Dedifferentiated amniotic fluid mesenchymal stem cell (primary cell): Measurements from ENCODE around the gene SOX18.

Experiments used
- DNase-seq: peaks from one replicate; pipeline ENCODE4 v3.0.0-alpha.2; 2016; ENCODE audit errors: extremely low spot score

The SOX18 gene

DNA sequence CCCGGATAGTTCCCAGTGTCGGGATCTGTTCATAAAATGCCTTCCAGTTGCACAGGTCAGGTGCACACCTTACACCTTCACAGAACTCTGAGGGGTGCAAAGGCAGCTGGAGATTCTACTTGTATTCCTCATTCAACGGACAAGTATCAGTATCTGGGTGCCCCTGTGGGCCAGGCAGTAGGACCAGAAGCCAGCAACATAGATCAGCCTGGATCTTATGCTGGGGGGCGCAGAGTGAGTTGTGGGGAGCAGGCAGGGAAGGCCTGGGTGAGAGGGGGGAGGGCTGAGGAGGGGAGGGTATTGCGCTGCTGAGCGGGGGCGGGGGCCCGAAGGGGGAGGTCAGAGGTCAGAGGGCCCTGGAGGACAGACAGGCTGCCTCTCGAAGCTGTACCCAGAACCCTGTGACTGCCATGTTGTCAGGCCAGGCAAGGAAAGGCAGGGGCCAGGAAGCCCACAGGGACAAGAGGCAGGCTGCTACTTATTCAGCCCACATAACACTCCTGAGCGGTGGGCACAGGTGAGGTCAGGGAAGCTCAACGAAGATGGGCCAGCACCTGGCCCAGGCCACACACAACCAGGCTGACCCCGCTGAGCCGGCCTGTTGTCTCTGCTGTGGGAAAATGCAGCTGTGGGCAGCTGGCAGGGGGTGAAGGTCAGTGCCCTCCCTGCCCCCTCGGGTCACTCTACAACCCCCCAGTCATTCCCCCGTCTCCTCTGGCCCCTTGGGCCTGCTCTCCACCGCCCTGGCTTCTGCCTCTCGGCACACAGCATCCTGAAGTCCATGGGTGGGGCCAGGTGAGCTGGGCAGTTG lies 31.6 kb upstream of the SOX18 start:
- no peak for DNase-seq

DNA sequence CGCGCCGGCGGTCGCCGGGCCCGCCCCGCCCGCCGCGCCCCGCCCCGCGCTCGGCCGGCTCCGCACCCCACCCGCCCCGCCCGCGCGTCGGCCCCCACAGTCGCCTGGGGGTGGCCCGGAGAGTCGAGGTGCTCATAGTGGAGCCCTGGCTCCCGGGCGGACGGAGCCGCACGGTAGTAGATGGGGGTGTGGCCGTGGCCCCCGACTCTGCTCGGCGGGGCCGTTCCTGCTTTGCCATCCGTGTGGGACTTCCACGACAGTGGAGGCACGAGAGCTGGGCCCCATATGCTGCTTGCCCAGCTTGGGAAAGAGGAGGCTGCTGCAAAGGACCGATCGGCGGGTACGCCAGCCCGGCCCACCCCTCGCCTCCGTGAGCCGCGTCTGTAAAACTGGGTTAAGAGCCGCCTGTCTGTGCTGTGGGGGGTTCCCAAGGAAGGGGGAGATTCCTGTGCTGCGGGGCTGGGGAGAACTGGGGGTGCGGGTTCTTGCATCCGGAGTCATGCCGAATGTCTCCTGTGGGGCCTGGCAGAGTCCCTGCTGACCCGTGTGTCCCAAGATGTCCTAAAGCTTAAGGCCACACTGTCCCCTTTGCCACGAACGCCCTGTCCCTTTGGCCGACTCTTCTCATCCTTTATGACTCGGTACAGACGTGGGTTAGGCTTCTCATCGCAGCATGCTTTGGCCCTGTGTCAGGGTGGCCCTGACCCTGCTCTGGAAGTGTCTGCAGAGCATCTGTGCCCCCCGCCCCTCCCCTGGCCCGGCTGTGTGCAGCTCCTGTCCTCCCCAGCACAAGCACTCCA lies 30.8 kb upstream of the SOX18 start, which contains the start of gene OPRL1:
Gene OPRL1 (plus strand): TSS at position 70 of the 800 bp plus-strand sequence. CDS start 12,639 bp downstream, outside the sequence.
- no peak for DNase-seq

DNA sequence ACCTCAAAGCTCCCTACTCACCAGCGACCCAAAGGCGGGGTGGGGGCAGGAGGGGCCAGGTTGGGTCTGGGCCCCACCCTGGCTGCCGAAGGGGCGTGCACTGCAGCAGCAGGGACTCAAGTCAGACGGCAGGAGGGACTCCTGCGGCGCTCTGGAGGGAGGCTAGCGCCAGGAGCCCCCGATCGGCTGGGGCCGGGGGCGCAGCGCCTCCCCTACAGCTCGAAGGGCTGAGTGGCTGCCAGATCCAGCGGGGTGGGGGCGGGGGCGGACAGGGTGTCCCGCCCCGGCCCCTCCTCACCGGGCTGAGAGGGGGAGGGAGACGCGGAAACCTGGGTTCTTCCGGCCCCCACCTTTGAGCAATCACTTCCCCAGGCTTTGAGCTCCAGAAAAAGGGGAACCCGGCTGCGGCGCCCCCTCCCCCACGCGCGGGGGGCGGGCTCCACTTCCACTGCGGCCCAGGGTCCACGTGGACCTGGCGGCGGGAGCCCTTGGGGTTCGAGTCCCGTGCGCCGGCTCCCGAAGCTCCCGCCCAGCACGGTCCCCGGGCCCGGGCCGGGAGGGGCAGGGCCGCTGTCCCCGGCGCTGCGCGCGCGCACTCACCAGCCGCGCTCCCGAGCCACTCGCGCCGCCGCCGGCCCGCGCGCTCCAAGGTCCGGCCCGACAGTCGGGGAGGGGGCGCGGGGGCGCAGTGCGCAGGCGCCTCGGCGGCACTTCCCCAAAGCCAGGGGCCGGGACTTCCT lies 30.0 kb upstream of the SOX18 start, which contains the start of gene RGS19:
Gene RGS19 (minus strand): TSS at position 246 of the 740 bp plus-strand sequence. CDS start 2,632 bp downstream, outside the sequence.
- DNase-seq, result peak; percentile 21

DNA sequence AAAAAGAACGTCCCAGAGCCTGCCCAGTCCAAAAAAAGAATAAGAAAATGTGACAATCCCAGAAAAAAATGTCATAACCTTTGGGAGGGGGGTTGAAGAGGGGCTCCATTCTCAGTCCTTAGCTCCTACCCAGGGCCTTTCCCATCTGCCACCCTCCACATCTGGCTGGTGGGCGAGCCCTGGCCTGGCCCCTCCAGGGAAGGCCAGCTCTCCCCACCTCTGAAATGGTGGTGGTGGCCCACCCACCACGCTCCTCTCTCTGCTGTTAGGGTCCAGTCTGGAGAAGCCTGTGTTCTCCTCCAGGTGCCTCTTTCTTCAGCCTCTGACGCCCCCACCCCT lies 29.5 kb upstream of the SOX18 start:
- DNase-seq, result no peak

DNA sequence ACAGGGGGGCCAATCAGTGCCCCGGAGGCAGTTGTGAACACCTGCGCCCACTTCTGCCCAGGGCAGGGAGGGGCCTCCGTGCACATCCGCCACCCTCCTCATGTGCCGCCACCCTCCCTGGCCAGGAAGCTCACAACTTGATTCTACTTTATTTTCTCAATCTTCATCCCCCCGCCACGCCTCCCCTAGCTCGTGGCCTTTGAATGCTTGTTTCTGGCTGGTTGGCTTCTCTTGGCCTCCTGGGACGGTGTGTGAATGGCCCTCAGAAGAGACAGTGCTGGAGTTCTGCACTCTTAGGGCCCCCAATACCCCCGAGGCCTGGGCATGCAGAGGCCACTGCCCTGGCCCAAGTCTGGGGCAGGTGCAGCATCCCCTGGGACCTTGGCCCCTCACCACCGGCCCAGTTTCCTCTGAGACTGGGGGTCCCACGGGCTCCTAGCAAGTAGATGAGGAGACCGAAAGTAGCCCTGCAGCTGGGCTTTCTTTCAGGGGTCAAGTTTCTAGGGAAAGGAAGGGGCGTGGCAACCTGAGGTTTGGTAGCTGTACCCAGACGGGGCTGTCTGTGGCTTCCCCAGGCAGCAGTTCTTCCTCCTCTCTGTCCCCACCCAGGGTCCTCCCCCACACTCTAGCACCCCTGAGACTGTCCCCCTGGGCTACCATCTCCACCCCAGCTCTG lies 28.6 kb upstream of the SOX18 start:
- DNase-seq, result no peak

DNA sequence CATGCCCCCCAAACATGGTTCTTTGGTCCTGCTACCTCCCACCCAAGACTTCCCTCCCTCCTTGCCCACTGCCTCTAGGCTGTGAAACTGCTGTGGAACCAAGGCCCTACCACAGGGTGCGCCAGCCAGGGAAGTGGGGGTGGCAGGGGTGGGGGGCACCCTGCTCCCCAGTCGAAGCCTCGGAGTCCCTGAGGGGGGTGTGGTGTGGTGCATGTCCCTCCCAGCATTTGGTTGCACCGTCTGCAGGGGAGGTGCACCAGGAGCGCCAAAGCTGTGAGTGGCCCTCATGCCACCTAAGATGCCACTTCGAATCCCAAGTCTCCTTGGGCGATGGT lies 28.1 kb upstream of the SOX18 start:
- DNase-seq, result no peak

DNA sequence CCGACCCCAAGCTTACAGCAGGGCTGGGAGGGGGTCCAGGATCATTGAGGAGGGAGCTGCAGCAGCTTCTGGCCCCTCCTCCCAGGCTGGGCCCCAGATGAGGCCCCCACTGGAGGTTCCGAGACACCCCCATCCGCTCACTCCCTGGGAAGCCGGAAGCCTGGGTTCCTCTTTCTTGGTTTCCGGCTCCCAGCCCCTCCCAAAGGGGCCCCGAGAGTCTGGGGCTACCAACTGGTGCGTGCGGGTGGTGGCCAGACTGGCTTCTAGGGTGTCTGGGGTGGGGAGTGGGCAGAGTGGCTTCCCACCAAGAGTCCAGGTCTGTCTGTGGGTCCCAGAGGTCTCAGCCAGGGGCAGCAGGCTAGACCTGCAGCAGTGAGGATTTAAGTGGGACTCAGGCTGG lies 27.7 kb upstream of the SOX18 start:
- no peak for DNase-seq

DNA sequence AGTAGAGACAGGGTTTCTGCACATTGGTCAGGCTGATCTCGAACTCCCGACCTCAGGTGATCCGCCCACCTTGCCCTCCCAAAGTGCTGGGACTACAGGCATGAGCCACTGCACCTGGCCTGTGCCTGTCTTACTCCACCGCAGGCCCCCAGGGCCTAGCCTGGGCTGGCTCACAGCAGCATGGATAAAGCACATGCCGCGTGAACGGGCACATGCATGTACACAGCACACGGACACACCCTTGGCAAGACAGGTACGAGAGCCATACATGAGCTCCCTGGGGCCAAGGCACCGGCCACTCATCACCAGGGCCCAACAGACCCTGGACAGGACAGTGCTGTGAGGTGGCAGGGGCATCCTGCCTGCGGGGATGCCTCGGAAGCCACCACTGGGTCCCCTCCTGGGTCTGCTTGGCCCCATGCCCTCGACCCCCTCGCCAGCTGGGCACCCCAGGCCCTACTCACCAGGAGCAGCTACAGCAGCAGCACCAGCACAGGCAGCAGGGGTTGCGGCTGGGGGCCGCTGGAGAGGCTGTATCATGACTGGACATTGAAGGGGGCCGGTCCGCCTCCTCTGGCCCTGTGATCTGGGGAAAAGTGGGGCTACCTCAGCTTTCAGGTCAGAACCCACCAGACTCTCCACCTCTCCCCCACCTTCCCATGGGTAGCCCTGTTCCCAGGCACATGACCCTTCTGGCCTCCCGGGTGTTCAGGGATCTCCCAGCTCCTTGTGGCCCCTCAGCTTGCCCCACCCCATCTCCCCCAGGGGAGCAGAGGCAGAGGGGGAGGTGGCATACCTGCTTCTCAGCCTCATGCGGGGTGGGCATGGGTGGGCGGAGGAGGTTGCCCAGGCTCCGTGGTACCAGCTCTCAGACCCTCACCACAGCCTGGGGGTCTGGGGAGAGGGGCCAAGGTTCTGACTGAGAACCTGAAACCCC lies 26.9 kb upstream of the SOX18 start:
- no peak for DNase-seq

DNA sequence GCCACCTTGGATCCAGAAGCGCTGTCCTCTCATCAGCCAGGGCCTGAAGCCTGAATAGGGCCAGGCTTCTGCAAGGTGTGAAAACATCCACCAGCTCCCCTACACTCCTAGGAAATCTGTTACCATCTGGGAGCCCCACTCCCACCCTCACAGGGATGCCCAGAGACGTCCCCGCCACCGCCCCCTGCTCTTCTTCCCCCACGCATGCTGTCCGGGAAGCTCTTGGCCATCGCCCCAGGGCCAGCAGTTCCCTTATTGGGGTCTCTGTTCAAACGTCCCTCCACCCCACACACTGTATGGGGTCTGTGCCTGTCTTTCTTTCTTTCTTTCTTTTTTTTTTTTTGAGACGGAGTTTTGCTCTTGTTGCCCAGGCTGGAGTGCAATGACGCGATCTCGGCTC lies 26.1 kb upstream of the SOX18 start:
- DNase-seq, result no peak

DNA sequence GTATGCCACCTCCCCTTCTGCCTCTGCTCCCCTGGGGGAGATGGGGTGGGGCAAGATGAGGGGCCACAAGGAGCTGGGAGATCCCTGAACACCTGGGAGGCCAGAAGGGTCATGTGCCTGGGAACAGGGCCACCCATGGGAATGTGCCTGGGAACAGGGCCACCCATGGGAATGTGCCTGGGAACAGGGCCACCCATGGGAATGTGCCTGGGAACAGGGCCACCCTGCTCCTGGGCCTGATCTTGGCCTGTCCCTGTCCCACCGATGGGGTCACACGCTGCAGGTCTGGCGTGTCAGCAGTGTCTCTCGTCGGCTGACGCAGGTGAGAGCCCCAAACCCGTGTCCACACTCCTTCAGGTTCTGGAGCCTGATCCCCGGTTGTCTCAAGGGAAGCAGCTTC lies 25.5 kb upstream of the SOX18 start:
- no peak for DNase-seq

DNA sequence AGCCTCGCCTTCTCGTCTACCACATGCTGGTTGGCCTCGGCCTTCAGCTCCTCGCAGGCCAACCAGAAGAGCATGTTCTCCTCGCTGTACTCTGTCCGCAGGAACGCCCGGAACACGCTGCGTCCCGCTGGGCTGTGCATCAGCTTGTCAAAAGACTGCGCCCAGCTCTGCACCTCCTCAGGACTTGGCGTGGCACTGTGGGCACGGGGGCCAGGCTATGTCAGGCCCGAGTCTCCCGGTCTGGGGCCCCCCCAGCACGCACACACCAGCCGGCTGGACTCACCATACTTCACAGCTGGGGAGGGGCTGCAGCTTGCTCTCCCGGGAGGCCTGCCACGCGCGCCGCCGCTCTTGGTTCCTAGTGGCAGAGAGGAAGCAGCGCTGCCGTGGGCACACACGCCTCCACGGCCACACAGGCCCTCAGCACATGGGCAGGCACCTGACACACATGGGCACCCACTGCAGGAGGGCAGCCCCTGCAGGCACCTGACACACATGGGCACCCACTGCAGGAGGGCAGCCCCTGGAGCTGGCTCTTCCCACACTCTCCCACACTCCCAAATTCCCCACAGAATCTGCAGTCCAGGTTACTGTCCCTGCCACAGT lies 24.8 kb upstream of the SOX18 start:
- DNase-seq, result no peak

DNA sequence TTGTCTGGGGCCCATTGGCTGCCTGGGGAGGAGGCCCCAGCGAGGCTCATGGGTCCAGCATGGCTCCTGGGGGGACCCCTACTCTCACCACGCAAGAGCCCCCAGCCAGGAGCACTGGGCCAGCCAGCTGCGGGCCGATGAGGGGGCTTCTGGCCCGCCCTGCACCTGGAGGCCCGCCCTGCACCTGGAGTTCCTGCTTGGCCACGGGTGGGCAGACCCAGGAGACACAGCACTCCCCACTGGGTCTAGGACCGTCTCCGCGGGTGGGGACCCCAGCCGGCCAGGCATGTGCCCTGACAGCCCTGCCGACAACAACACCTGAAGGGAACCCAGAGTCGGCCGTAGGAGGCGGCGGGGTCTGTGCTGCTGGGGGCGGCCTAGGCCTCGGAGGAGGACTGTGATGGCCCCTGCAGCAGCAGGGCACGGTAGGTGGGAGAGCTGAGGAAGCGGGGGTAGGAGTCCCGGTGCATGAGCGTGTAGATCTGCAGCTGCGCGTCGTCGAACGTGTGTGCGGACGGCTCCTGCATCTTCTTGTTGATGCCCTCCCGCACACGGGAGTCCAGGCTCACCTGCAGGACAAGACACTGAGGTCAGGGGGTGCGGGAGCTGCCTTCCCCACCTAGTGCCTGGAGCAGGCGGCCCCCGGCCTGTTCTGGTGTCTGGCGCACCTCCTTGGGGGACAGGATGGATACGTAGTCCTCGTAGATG lies 24.2 kb upstream of the SOX18 start:
- DNase-seq, result no peak

DNA sequence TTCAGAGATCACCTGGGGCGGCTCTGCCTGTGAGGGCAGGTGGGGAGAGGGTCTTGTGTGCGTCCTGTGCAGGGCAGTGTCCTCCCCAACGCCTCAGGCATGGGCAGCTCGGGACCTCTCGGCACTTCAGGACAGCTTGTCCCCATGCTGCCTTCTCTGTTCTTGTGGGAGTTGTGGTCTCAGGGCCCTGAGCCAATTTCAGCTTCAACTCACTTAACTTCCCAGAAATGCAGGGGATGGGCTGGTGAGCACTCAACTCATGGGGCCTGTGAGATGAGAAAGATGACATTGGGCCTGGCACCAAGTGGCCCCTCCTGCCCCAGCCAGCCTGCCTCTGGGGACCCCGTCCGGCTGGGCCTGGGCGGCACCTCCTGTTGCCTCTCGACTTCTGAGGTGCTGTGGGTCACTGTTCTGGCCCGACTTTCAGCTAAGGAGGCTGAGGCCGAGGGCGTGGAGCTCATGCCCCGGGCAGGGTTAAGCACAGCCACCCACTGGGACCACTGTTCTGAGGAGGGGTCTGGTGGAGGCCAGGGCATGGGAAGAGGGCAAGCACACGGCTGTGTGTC lies 23.1 kb upstream of the SOX18 start:
- no peak for DNase-seq

DNA sequence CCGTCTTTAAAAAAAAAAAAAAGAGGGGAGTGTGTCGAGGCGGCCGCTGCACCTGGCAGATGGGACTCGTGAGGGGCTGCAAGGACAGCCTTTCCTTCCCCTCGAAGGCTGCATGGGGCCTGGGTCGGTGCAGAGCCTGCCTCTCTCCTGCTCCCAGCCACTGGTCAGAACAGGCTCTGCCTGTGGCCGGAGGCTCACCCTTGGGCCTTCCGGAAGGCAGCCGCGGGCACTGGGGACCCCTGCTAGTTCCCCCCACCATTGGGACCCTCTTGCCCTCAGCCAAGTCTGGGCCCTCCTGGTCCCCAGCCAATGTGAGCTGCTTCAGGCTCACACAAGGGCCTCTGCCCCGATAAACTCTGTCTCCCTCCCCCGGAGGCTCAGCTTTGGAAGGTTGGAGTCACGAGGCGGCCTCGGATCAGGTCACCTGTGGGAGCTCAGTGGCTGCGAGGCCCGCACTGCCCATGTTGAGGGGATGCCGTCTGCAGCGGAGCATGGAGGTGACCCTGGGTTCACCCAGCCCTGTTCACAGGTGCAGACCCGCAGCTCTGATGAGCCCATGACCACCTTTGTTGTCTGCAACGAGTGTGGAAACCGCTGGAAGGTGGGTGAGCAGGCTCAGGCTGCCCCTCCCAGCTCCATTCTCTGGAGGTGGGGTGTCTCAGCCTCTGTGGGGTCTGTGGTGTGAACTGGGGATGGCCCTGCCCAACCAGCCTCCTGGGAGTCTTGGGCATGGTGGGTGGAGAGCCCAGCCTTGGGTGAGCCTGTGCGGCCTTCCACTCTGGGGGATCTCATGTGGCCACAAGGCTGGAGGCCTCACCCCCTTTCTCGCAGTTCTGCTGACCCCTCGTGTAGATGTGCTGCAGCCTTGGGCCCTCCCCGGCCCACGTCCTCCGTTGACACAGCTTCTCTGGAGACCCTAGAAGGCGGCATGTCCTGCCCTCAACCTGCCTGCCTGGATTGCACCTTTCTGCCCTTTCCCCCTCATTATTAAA lies 22.2 kb upstream of the SOX18 start:
- no peak for DNase-seq

DNA sequence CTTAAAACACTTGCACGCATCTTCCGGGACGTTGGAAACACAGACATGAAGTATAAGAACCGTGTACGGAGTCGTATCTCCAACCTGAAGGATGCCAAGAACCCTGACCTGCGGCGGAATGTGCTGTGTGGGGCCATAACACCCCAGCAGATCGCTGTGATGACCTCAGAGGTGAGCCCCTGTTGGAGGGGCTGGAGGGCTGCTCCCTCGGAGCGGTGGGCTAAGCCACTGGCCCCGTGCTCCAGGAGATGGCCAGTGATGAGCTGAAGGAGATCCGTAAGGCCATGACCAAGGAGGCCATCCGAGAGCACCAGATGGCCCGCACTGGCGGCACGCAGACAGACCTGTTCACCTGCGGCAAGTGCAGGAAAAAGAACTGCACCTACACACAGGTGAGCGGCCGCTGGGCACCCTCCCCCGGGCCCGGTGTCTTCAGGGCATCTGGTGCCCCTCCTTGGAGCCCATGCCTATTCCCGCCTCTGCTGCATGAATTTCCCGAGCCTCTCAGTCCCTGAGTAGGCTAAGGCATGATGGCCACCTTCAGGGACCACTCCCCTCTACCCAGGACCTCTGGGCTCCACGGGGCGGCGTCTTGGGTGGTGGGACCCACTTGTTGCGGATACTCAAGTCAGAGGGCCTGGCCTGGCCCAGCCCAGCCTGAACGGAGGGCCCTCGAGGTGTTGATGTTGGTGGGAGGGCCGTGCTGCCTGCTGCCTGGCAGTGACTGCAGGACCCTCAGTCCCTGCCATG lies 21.0 kb upstream of the SOX18 start:
- no peak for DNase-seq

DNA sequence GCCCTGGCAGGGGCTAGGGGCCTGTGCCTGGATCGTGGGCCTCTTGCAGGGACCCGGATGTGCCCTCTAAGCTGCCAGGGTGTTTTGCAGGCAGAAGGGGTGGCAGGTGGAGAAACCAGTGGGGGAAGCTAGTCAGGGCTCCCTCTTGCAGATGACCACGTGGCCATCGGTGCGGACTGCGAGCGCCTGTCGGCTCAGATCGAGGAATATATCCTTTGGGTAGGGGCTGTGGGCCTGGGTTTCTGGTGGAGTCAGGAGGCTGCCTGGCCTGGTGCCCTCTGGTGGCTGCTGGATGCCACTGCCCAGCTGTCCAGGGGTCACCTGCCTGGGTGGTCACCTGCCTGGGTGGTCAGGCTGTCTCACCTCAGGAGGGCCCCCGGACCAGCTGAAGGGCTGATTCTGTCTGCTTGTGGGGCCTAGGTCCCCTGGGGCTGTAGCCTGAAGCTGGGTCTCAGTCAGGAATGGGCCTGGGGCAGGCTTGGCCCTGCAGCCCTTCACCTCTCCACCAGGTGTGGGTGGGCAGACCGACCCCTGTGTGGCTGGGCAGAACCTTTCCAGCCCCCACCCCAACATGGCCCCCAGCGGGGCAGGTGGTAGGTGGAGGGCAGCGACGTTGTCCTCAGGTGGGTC lies 20.3 kb upstream of the SOX18 start:
- DNase-seq, result no peak

DNA sequence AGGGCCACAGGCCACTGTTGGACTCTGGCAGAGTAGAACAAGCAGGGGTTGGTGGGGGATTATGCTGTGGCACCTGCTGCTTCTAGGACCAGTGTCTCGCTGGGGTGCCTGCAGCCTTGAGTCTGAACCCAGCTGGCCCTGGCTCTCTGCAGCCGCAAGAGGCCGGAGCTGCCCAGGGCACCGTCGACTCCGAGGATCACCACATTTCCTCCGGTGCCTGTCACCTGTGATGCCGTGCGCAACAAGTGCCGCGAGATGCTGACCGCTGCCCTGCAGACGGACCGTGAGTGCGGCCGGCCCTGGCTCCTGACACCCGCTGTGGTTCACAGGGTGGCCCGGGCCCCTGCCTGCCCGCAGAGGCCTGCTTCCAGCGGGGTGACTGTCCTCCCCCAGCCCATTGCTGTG lies 19.8 kb upstream of the SOX18 start:
- DNase-seq, result no peak
